C4-2B (cell line): ENCODE data around the gene GNG11.

ENCODE experiments used
- H3K27ac ChIP-seq: fragments of 450-650 bp; 2 replicates; pipeline ENCODE4 v1.5.1; 2017
- CTCF ChIP-seq: fragments of 450-650 bp; conservative IDR thresholded peaks from 2 replicates; pipeline ENCODE4 v1.5.1; 2017; ENCODE audit warnings: mild to moderate bottlenecking
- ZFX ChIP-seq: fragments of 450-650 bp; IDR thresholded peaks from 2 replicates; pipeline ENCODE4 v1.6.1; 2017

The GNG11 gene

GRCh38 chr7:93968911-93969620 is 47.5 kb downstream of the GNG11 start:
- TF ChIP-seq CTCF = no peak
- TF ChIP-seq ZFX = no peak
- H3K27ac ChIP-seq = no peak overlapping the region

GRCh38 chr7:93972029-93972725 is 50.6 kb downstream of the GNG11 start:
- no peak overlapping the region for H3K27ac ChIP-seq
- TF ChIP-seq ZFX = no peak
- no peak for TF ChIP-seq CTCF

- TF ChIP-seq ZFX (no peak), CTCF (no peak)
- no peak overlapping the region for H3K27ac ChIP-seq
Observed at GRCh38 chr7:93973134-93973533, 51.6 kb downstream of the GNG11 start.

- H3K27ac ChIP-seq = no peak overlapping the region
- TF ChIP-seq CTCF (no peak), ZFX (no peak)
Observed at GRCh38 chr7:93977211-93977950, 55.8 kb downstream of the GNG11 start.
